T-helper 17 cell (primary cell): ENCODE data around the gene ARCN1. TPM values are rescaled to one million over a fixed set of nuclear protein-coding genes. Genes with fewer than 3 reads are reported as not detected.

Experiments
- ATAC-seq: fragments of 150-1000 bp; cut with Tn5 transposase; 2 replicates; pipeline ENCODE4 v1.10.0; 2021; ENCODE audit warnings: mild to moderate bottlenecking, moderate library complexity
- DNase-seq, 3 donors: peaks; one replicate each; pipeline versions ENCODE4 v3.0.0 to v3.0.0-alpha.2; 2020 to 2021
- H3K9me3 ChIP-seq: one replicate; pipeline ENCODE4 v1.7.0; 2013; ENCODE audit warnings: low read length, mild to moderate bottlenecking; ENCODE audit not compliant: control insufficient read depth, poor library complexity, severe bottlenecking
- H3K27ac Mint-ChIP-seq: one replicate; pipeline ENCODE4 v1.8.0; 2022; ENCODE audit warnings: mild to moderate bottlenecking, moderate library complexity, mixed read lengths
- H3K27me3 Mint-ChIP-seq: one replicate; pipeline ENCODE4 v1.8.0; 2022; ENCODE audit warnings: mixed read lengths
- H3K36me3 Mint-ChIP-seq: one replicate; pipeline ENCODE4 v1.8.0; 2022; ENCODE audit warnings: low read depth, mixed read lengths
- H3K4me1 Mint-ChIP-seq: one replicate; pipeline ENCODE4 v1.8.0; 2022; ENCODE audit warnings: mild to moderate bottlenecking, mixed read lengths
- H3K4me3 Mint-ChIP-seq: one replicate; pipeline ENCODE4 v1.8.0; 2022; ENCODE audit warnings: mild to moderate bottlenecking, moderate library complexity, mixed read lengths
- total RNA-seq, 4 donors: library from RNA in 2 of 4; stranded (reverse) in 2 of 4; gene quantifications; one replicate each; pipeline ENCODE4 v1.2.3 and lab custom pipeline; 2022 to 2026

The ARCN1 gene
- total RNA-seq: 10 to 100 TPM; 86.2 to 87.5 TPM
- 141 to 245 reads per million in 2 donors for total RNA-seq (lab: John Stamatoyannopoulos, UW)

DNA sequence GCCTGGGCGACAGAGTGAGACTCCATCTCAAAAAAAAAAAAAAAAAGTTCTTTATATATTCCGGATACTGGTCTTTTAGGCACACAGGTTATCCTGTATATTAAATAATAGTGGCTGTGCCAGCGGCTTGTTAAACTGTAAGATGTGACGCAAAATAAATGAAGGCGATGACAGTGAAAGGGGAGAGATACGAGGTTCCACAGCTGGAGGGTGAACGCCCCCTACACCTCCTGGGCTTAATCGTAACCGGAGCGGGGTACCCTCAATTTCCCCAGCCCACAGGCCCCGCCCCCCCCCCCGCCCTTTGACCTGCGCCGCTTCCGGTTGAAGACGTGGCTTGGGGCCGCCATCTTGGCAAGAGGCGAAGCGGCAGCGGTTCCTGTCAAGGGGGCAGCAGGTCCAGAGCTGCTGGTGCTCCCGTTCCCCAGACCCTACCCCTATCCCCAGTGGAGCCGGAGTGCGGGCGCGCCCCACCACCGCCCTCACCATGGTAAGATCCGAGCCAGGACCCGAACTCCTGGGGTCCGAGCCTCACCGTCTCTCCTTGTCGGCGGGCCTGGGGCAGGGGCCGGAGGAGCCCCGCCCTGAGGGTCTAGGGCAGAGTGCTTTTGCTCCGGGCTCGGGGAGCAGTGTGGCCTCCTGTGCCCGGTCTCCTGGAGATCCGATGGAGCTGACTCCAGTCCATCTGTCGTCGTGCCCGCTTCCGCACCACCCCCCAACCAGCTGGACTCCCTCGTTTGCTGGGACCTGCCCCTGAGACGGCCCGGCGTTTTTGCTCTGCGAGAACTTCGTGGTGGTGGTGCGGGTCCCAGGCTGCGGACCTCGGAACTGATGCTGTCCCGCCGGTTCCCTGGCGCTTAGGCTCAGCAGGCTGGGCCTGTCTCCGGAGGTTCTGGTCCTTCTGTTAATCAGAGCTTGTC is at the start of gene ARCN1:
ARCN1 (plus strand) TSS at position 349 of the 920 bp plus-strand sequence; CDS start at position 488, 139 bp downstream.
- Mint-ChIP-seq H3K36me3 (peaks cover 2% of the 10 kb centered on the region), H3K27me3 (no peaks in the 10 kb centered on the region), H3K4me3 (peak within 1 kb of the TSS; percentile 99), H3K4me1 (peaks cover 34% of the 10 kb centered on the region), H3K27ac (peak within 1 kb of the TSS; percentile 99)
- DNase-seq (peak; percentile 58 to 71 (median 66)), ATAC-seq (peak; percentile 85)
- no peaks in the 10 kb centered on the region for H3K9me3 ChIP-seq

DNA sequence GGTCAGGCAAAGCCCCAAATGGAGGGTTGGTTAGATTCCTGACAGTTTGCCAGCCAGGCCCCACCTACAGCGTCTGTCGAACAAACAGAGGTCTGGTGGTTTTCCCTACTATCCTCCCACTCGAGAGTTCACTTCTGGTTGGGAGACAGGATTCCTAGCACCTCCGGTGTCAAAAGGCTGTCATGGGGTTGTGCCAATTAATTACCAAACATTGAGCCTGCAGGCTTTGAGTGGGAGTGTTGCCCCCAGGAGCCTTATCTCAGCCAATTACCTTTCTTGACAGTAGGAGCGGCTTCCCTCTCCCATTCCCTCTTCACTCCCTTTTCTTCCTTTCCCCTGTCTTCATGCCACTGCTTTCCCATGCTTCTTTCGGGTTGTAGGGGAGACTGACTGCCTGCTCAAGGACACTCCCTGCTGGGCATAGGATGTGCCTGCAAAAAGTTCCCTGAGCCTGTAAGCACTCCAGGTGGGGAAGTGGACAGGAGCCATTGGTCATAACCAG is 49.6 kb upstream of the ARCN1 start:
- Mint-ChIP-seq H3K27me3 (no peaks in the 10 kb centered on the region), H3K36me3 (peaks cover 6% of the 10 kb centered on the region), H3K27ac (no peak overlapping the region), H3K4me3 (no peak overlapping the region), H3K4me1 (peaks cover 18% of the 10 kb centered on the region)
- ATAC-seq (no peak), DNase-seq (no peak)
- H3K9me3 ChIP-seq: no peaks in the 10 kb centered on the region

DNA sequence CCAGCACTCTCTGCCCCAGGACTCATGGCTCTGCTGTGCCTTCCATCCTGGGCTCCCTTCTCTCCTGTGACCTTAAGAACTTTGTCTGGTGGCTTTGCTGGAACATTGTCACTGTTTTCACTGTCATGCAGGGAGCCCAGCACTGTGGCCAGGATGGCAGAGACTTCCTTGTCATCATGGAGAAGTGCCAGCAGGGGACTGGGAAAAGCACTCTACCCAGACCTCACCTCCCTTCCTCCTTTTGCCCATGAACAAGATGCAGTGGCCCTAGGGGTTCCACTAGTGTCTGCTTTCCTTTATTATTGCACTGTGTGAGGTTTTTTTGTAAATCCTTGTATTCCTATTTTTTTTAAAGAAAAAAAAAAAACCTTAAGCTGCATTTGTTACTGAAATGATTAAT is 47.9 kb upstream of the ARCN1 start:
- no peaks in the 10 kb centered on the region for H3K9me3 ChIP-seq
- peaks cover 26% of the 10 kb centered on the region for H3K4me1 Mint-ChIP-seq
- H3K27ac Mint-ChIP-seq: peak overlapping the region; percentile 74
- peaks cover 6% of the 10 kb centered on the region for H3K36me3 Mint-ChIP-seq
- DNase-seq (no peak), ATAC-seq (no peak)
- no peaks in the 10 kb centered on the region for H3K27me3 Mint-ChIP-seq
- no peak overlapping the region for H3K4me3 Mint-ChIP-seq

DNA sequence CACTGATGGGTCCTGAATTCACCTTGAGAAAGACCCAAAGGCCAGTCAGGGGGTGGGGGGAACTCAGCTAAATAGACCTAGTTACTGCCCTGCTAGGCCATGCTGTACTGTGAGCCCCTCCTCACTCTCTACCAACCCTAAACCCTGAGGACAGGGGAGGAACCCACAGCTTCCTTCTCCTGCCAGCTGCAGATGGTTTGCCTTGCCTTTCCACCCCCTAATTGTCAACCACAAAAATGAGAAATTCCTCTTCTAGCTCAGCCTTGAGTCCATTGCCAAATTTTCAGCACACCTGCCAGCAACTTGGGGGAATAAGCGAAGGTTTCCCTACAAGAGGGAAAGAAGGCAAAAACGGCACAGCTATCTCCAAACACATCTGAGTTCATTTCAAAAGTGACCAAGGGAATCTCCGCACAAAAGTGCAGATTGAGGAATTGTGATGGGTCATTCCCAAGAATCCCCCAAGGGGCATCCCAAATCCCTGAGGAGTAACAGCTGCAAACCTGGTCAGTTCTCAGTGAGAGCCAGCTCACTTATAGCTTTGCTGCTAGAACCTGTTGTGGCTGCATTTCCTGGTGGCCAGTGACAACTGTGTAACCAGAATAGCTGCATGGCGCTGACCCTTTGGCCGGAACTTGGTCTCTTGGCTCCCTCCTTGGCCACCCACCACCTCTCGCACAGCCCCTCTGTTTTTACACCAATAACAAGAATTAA is 47.3 kb upstream of the ARCN1 start:
- peaks cover 3% of the 10 kb centered on the region for H3K36me3 Mint-ChIP-seq
- peaks cover 27% of the 10 kb centered on the region for H3K4me1 Mint-ChIP-seq
- no peaks in the 10 kb centered on the region for H3K27me3 Mint-ChIP-seq
- DNase-seq: no peak
- H3K27ac Mint-ChIP-seq: no peak overlapping the region
- no peak for ATAC-seq
- no peaks in the 10 kb centered on the region for H3K9me3 ChIP-seq
- H3K4me3 Mint-ChIP-seq: no peak overlapping the region

DNA sequence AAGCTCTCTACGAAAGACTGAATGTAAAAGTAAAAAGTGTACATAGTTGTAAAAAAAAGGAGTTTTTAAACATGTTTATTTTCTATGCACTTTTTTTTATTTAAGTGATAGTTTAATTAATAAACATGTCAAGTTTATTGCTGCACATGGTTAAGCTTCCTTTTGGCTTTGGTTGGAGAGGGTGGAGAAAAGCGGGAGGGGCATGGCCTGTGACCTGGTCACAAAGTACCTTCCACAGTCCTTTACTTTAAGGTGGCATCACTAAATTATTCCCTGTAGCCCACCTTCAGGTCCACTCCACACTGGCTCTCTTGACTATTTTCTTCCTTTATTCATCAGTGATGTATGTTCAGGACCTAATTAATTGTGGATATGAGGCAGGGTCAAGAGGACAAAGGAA is 45.5 kb upstream of the ARCN1 start:
- Mint-ChIP-seq H3K36me3 (peaks cover 2% of the 10 kb centered on the region), H3K27me3 (no peaks in the 10 kb centered on the region), H3K4me3 (no peak overlapping the region), H3K27ac (peak overlapping the region; percentile 32), H3K4me1 (peaks cover 34% of the 10 kb centered on the region)
- no peaks in the 10 kb centered on the region for H3K9me3 ChIP-seq
- ATAC-seq (no peak), DNase-seq (no peak)

DNA sequence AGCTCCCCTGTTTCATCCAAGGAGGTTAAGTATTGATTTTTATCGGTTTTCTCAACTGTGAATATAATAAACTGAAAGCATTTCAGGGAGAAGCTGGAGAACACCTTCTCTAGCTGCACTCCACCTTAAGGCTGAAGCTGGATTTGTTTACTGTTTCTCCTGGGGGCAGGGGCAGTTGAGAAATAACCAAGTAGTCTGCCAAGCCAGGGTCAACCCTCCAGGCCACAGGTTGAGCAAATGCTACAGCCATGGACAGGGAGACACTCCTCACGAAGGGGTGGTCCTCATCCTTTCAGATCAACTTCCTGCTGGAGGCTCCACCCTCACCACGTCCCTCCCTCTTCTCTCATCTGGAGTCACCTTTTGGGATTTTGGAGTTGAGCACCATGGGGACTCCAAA is 45.1 kb upstream of the ARCN1 start, which contains the start of gene TTC36:
TTC36 (plus strand) TSS at position 366 of the 400 bp plus-strand sequence; CDS start at position 387, 21 bp downstream.
- DNase-seq: no peak
- no peaks in the 10 kb centered on the region for H3K9me3 ChIP-seq
- peak within 1 kb of the TSS; percentile 32 for H3K27ac Mint-ChIP-seq
- H3K27me3 Mint-ChIP-seq: no peaks in the 10 kb centered on the region
- H3K4me3 Mint-ChIP-seq: peak within 1 kb of the TSS; percentile 25
- peaks cover 2% of the 10 kb centered on the region for H3K36me3 Mint-ChIP-seq
- H3K4me1 Mint-ChIP-seq: peaks cover 36% of the 10 kb centered on the region
- ATAC-seq: no peak

DNA sequence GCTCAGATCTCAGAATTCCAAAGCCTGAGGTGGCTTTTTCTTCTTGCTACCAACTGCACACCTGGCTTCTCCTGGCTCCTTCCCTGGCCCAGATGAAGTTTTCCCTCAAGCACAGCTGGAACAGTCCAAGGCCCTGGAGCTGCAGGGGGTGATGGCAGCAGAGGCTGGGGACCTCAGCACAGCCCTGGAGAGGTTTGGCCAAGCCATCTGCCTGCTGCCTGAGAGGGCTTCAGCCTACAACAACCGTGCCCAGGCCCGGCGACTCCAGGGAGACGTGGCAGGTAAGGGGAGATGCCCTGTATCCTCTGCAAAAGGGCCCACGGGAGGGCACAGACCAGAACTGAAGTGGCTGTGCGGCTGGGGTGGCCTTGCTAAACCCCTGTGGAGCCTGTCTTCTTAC is 43.7 kb upstream of the ARCN1 start:
- ATAC-seq (no peak), DNase-seq (no peak)
- Mint-ChIP-seq H3K36me3 (peaks cover 2% of the 10 kb centered on the region), H3K4me1 (peaks cover 34% of the 10 kb centered on the region), H3K27ac (peak overlapping the region; percentile 81), H3K4me3 (no peak overlapping the region), H3K27me3 (no peaks in the 10 kb centered on the region)
- no peaks in the 10 kb centered on the region for H3K9me3 ChIP-seq

DNA sequence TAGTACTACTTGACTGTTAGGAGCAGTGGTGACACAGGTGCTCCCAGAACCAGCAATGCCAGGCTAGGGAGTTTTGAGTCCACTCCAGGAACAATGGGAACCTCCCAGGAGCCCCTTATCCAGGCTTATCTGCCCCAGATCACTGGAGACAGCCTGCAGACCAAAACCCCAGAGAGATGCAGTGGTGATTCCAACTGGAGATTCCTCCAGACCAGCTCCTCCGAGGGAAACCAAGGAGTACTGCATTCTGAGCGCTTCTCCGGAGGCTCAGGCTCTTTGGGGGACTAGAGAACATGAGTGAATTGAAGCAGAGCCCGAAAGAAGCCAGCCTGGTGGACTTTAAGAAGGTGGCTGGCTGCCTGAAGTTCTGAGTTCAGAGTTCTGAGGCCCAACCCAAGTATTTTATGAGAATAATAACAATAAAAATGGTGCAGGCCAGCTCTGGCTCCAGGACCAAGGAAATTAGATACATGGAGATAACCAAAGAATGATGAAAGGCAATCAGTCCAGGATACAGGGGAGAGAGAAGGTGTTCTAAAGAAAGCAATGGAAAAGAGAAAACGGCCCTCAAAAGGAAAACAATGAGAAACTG is 42.5 kb upstream of the ARCN1 start:
- Mint-ChIP-seq H3K27ac (peak overlapping the region; percentile 81), H3K27me3 (no peaks in the 10 kb centered on the region), H3K36me3 (no peaks in the 10 kb centered on the region), H3K4me1 (peaks cover 28% of the 10 kb centered on the region), H3K4me3 (peak overlapping the region; percentile 92)
- H3K9me3 ChIP-seq: no peaks in the 10 kb centered on the region
- no peak for DNase-seq
- no peak for ATAC-seq

DNA sequence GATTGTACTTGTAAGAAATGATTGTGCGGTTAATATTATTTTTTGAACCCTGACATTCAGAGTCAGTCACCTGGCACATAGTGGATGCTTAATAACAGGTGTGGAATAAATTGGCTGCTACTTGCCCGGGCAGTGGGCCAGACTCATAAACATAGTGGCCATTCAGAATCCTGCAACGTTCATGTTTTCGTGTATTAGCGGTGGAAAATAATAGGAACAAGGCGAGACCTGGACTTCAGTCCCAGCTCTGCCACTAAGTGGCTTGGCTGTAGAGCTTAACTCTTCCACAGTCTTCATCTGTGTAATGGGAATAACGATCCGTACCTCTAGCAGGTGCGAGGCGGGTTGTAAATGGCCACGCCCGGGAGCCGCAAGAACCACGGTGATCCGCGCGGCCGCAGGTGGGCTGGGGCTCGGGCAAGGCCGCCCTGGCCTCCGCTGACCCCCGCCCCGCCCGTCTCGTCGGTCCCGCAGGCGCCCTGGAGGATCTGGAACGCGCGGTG is 42.0 kb upstream of the ARCN1 start:
- no peaks in the 10 kb centered on the region for H3K9me3 ChIP-seq
- Mint-ChIP-seq H3K27me3 (no peaks in the 10 kb centered on the region), H3K4me3 (peak overlapping the region; percentile 92), H3K27ac (peak overlapping the region; percentile 81), H3K4me1 (peaks cover 28% of the 10 kb centered on the region), H3K36me3 (no peaks in the 10 kb centered on the region)
- DNase-seq: no peak
- ATAC-seq: no peak

DNA sequence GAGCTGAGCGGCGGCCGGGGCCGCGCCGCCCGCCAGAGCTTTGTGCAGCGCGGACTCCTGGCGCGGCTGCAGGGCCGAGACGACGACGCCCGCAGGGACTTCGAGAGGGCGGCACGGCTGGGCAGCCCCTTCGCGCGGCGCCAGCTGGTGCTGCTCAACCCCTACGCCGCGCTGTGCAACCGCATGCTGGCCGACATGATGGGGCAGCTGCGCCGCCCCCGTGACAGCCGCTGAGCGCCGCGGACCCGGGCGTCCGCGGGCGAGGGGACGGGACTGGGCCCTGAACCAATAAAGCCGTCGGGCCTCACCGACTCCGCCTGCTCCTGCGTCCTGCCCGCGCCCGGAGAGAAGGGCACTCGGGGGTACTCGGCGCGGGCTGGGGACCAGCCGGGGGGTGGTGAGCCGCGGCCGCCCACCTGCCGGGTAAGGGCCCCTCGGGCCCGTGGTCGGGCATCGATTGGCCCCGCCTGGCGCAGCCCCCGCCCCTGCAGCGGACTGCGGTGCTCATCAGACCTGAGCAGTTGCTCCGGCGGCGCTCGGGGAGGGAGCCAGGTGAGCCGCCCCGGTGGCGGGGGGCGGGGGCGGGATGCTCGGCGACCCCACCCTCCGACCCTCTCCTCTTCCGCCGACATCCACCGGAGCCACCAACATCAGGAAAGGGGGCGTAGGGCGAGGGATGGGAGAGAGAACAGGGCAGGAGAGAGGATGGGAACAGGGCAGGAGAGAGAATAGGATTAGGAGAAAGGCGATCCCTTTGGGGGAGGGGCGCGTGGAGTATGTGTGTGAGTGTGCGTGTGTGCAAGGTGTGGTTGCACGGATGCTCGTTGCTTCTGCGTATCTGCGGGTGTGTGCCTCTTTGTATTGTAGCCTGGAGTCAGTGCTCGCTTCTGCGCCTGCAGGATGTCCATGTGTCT is 41.3 kb upstream of the ARCN1 start, which contains the start of gene TMEM25:
TMEM25 (plus strand) TSS at position 510 of the 914 bp plus-strand sequence. CDS start 610 bp downstream, outside the sequence.
- Mint-ChIP-seq H3K4me1 (peaks cover 28% of the 10 kb centered on the region), H3K27me3 (no peaks in the 10 kb centered on the region), H3K27ac (peak within 1 kb of the TSS; percentile 81), H3K4me3 (peak within 1 kb of the TSS; percentile 92), H3K36me3 (no peaks in the 10 kb centered on the region)
- peak; percentile 58 to 61 (median 60) for DNase-seq
- no peaks in the 10 kb centered on the region for H3K9me3 ChIP-seq
- peak; percentile 90 for ATAC-seq

DNA sequence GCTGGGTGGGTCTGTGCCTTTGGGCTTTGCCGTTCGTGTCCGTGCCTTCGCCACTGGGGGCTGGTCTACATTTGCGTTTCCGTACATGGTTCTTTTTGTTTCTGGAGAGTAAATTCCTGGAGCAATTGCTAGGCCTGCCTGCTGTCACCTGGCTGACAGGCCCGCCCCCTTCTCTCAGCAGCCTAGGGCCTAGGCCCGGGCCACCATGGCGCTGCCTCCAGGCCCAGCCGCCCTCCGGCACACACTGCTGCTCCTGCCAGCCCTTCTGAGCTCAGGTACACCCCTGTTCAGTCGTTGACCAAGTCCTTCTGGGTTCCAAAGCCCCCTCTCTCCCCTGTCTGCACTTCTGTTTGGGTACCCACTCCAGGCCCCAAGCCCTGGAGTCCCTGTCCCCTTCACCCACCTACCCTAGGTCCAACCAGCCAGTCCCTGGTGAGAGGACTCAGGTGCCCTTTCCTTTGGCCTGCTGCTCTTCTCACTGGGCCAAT is 40.6 kb upstream of the ARCN1 start:
- no peaks in the 10 kb centered on the region for H3K9me3 ChIP-seq
- H3K4me3 Mint-ChIP-seq: peak overlapping the region; percentile 92
- no peak overlapping the region for H3K27ac Mint-ChIP-seq
- H3K4me1 Mint-ChIP-seq: peaks cover 28% of the 10 kb centered on the region
- DNase-seq (no peak), ATAC-seq (peak; percentile 16)
- H3K36me3 Mint-ChIP-seq: no peaks in the 10 kb centered on the region
- no peaks in the 10 kb centered on the region for H3K27me3 Mint-ChIP-seq

DNA sequence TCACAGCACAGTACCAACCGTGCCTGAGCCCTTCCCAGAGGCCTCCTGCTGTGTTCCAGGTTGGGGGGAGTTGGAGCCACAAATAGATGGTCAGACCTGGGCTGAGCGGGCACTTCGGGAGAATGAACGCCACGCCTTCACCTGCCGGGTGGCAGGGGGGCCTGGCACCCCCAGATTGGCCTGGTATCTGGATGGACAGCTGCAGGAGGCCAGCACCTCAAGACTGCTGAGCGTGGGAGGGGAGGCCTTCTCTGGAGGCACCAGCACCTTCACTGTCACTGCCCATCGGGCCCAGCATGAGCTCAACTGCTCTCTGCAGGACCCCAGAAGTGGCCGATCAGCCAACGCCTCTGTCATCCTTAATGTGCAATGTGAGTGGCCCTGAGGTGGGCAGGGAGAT is 40.1 kb upstream of the ARCN1 start:
- Mint-ChIP-seq H3K27ac (no peak overlapping the region), H3K36me3 (no peaks in the 10 kb centered on the region), H3K27me3 (no peaks in the 10 kb centered on the region), H3K4me1 (peaks cover 25% of the 10 kb centered on the region), H3K4me3 (peak overlapping the region; percentile 92)
- H3K9me3 ChIP-seq: no peaks in the 10 kb centered on the region
- no peak for DNase-seq
- no peak for ATAC-seq
